Dermis blood vessel endothelial cell (primary cell): Measurements from ENCODE around the gene CBFA2T3. TPM values are rescaled to one million over a fixed set of nuclear protein-coding genes. Genes with fewer than 3 reads are reported as not detected.

Source experiments
- DNase-seq: peaks from one replicate; pipeline ENCODE4 v3.0.0; 2010
- total RNA-seq: library from RNA; depleted of rRNA; stranded (reverse); fragments of >200 nt; gene quantifications from 2 replicates; pipeline ENCODE4 v1.2.3, GENCODE V29; 2014

Gene CBFA2T3
- total RNA-seq, 1 donor from 2014 or later = not detected

DNA sequence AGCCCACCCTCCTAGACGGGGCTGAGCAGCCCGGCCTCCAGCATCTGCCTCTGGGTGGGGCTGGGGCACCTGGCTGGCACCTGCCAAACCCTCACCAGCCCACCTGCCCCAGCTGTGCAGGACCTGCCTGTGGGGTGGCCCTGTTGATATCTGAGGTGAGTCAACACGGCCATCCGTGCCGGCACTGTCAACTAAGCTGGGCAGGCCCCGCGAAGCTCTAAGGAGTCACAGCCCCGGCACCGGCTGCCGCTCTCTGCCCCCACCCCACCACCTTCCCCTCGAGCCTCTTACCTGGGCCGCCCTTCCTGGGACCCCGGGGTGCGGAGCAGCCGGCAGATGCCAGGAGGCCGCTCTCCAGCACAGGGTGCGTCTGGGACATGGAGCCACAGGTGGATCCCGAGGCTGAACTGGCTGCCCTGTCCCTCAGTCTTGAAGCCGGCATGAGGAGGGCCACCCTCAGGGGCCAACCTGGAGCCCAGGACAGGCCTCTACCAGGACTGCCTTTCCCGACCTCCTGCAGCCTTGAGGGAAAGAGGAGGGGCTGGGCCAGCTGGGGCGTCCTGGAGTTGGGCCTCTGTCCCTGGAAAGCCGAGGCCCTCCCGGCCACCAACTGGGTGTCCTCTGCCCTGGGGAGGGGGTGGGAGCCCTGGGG is 515 bp downstream of the CBFA2T3 start:
- DNase-seq = peak; percentile 9

DNA sequence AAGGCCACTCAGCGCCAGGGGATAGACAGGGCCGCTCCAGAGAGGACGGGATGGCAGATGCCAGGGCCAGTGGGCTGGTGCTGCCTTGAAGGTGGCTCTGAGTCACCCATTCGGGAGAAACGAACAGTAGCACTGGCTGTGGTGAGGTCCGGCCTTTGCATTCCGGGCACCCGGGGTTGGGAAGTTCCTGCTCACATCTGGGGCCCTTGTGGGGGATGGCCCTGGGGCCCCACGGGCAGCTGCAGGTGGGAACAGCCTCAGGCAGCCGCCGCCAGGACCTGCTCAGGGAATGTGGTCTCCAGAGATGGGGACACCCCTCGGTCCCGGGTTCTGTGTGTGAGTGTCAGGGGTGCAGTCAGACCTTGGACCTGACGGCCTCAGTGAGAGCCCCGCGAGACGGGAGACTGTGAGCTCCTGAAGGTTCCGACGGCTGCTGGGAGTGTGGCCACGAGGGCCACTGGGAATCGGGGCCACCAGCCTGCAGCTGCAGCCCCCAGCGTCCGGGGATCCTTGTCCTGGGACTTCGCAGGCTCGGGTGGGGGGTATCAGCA is 1.4 kb downstream of the CBFA2T3 start:
- DNase-seq = no peak

DNA sequence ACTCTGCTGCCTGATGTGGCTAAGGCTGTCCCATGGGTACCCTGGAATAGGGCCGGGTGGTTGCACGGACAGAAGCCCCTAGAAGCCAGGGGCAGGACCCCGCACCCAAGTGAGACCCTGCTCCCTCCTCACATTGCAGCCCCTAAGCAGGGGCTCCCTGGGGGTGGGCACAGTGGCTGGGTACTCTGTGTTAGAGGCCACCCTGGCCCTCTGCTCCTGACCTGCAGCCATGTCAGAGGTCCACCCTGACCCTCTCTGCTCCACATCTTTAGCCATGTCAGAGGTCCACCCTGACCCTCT is 2.1 kb downstream of the CBFA2T3 start:
- no peak for DNase-seq

DNA sequence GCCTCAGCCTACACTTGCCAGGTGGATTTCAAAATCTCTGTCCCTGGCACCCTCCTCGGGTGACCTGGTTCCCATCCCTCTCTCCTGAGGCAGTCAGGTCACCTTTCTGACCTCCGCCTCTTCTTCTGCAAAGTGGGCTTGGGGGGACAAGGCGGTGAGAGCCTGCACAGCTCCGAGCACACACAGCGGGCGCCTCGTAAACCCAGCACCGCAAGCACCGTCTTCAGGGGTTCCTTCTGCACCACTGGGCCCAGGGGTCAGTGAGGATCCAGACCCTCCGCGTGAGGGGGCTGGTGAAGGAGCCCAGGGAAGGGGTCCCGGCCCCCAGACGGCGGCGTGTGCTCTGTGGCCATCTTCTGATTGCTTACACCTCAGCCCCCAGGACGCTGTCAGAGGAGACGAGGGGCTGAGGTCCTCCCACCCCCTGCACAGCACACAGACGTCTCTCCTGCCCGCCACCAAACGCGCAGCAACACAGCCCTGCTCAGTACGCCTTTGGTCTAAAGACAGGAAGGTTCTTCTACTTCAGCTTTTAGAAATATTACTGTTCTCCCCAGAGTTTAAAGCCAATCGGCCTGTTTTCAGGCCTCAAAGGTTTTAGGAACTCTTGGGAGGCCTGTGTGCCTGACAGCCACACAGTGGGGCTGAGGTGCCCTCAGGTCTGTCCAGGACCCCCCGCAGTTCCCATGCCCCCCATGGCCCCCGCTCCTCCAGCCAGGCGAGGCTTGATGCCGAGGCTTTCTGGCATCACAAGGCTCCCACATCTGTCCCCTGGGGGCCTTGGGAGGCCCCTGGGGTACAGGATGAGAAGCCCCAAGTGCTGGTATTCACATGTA is 2.7 kb downstream of the CBFA2T3 start:
- DNase-seq = no peak

DNA sequence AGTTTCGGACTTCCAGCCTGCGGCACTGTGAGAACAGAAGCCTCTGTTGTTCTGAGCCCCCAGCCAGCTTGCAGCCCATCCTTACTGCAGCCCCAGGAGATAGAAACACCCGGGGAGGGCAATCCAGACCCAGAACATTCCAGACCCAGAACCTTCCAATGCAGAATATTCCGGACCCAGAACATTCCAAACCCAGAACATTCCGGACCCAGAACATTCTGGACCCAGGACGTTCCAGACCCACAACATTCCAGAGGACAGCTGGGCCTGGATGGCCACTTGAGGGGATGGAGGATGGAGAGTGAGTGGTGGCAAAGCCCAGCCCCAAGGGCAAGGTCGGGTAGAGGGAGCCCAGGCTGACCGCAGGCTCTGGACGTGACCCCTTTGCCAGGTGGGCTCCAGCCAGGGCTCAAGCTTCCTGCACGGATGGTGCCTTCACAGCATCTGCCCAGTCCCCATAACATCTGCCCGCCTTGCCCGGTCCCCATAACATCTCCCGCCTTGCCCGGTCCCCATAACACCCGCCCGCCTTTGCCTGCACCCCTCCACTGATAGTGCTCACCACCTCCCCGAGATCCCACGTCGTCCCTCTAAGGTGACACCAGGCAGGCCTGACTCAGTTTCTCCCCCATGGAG is 3.5 kb downstream of the CBFA2T3 start:
- no peak for DNase-seq

DNA sequence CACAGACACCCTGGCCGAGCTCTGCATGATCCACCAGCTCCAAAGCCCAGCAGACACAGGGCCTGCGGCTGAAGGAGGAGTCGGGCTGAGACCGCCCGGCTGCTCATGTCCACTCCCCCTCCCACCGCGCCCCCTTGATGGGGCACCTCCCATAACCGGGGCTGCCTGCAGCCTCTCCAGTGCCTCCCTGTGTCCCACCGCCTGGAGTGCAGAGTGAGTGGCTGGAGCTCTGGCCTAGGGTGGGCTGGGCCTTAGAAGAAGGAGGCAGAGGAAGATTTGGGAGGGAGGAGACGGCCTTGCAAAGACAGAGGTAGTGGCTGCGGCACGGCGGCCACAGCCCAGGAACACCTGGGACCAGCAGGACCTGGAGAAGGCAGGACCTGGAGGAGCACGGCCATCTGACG is 4.0 kb downstream of the CBFA2T3 start:
- DNase-seq = no peak

DNA sequence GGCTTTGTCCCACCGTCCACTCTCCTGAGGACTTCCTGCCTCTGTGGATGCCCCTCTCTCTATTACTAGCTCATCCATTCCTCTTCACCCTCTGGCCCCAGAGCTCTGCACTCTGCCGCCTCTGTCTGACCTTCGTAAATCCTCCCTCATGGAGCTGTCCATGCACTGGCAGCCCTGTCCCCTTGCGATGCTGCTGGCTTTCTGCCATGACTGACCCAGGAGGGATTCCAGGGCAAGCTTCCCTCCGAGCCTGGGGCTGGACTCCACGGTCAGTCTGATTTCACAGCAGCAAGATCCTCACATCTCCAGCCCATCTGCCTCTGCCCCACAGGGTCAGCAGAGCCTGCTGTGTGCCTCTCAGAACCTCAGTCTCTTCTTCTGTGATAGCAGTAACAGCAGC is 4.7 kb downstream of the CBFA2T3 start:
- DNase-seq = no peak

DNA sequence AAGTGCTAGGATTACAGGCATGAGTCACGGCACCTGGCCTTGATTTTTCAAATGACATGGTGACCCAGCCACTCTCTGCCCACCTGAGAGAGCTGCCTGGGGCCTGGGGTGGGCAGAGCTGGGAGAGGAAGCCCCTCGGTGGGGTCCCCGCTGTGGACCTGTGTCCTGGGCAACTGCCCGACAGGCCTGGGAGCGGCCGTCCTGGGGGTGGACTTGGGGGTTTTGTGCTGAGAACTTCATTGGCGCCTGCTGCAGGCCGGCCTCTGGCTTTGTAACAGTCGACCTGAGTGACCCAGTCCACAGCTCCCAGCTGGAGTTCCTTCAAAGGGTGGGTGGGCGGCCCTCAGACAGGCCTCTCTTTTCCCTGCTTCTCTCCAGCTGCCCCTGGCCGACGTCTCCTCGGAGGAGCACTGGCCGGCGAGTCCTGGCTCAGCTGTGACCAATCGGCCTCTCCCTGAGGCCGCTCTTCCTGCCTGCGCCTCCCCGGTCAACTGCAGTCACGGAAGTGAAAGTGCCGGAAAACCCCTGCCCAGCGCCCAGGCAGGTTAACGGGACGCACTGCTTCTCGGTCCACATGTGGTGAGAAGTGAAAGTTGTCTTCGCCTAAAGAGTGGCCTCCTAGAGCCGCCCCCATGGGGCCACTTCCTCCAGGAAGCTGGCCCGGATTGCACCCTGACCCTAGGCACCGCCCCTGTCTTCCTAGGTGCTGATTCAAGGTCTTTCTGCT is 5.5 kb downstream of the CBFA2T3 start:
- no peak for DNase-seq

DNA sequence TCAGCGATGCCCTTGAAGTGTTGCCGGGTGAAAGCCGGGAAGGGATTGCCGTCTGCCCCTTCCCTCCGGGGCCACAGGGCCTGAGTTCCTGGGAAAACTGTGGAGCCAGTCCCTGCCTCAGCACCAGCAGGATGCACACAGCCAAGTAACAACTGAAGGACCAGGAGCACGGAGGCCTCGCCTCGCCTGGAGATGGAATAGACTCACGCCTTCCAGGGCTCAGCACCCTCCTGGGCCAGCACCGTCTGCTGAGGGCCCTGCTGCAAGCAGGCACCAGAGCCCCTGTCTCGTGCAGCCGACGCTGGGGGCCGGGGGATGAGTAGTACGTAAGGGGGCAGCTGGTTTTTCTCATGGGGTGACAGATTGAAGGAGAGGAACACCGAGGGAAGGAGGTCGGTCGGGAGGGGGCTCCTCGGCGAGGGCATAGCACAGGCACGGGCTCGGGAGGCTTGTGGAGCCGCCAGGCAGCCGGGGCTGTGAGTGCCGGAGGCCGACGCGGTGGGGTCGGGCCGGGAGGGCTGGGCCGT is 6.4 kb downstream of the CBFA2T3 start:
- DNase-seq = no peak

DNA sequence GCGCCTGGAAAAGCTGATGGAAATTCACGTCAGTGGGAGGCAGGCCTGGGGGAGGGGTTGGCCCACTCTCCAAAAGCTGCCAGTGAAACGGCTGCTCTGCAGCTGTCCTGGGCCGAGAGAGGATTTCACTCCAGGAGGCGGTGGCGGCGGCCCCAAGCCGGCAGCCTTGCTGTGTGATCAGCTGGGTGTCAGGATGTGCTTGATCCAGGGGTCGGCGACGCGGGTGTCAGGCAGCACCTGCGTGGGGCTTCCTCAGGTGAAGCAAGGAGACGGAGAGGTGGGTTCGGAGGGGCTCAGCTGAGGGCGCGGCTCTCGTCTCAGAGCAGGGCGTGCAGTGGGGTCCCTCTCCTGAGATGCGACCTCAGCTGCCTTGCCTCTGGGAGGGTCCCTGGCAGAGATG is 7.0 kb downstream of the CBFA2T3 start:
- no peak for DNase-seq

DNA sequence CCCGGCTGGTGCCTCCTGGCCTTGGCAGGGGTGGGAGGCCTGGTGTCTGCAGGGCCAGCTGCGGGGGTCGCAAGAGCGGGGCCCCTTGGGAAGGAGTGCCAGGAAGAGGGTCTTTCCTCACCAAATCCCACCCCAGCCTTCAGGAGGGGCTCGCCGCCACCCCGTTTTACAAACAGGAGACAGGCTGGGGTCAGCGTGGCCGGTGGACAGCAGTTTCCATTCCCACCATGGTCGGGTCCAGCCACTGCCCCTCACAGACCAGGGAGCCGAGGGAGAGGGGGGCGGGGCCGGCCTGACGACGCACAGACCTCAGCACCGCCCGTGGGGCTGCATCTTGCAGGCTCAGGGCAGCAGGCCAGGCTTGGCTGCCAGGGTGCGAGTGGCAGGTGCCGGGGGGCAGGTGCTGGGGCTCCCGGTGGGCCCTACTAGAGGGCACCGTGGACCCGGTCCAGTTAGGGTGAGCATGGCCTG is 7.6 kb downstream of the CBFA2T3 start:
- DNase-seq = no peak

DNA sequence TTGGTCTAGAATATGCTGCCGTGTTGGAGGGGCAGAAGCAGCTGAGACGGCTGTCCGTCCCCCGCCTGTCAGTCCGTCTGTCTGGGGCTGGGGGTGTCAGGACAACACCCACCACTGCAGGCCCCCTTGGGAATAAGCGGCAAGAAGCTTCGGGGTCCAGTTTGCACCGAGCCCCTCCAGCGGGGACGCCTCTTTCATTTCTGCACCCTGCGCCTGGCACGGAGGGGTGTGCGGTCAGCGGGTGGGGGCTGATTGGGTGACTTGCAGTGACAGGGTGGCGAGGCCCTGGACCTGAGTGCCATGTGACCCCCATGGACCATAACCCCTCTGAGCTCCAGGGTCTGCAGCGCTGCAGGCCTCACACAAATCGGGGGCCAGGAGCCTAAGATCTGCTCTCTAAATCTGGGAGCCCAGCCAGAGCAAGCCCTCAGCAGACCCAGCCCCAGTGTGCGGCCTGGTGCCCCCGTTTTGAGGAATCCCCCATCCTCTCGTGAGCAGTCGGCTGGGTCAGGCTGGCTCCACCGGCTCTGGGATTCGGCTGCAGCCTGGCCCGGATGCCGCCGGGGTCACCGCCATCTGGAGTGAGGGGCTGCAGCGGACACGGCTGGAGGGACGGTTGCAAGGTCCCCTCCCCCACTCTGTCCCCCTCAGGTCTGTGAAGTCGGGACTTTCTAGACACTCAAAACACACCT is 8.3 kb downstream of the CBFA2T3 start:
- DNase-seq = no peak

DNA sequence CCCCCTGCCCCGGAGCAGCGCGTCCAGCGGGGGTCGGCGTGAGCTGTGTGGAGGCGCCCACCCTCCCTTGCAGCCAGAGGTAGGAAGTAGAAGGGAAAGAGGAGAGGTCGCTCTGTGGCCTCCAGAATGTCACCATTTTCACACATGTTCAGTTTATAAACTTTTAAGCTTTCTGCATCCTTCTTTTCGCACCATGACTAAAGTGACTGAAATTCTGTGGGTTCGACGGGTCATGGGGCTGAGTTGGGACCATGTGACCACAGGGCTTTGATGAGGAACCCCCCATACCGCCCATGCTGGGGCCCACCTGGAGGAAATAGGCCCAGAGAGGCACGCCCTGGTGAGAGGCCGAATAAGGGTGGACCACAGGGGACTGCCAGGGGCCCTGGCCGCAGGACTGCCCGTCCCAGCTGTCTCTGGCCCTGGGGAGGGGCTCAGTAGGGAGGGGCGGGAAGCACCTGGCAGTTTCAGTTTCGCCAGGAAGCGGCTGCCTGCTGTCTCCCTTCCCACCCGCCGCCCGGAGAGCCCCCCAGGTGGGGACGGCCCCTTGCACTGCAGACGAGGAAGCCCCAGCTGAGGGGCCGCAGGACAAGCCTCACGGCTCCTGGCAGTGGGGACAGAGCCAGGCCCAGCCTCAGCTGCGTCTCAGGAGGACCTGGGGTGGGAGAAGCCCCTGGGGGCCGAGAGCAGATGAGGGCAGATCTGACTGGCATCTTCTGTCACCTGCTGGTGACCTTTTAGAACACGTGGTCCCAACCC is 9.0 kb downstream of the CBFA2T3 start:
- peak; percentile 7 for DNase-seq

DNA sequence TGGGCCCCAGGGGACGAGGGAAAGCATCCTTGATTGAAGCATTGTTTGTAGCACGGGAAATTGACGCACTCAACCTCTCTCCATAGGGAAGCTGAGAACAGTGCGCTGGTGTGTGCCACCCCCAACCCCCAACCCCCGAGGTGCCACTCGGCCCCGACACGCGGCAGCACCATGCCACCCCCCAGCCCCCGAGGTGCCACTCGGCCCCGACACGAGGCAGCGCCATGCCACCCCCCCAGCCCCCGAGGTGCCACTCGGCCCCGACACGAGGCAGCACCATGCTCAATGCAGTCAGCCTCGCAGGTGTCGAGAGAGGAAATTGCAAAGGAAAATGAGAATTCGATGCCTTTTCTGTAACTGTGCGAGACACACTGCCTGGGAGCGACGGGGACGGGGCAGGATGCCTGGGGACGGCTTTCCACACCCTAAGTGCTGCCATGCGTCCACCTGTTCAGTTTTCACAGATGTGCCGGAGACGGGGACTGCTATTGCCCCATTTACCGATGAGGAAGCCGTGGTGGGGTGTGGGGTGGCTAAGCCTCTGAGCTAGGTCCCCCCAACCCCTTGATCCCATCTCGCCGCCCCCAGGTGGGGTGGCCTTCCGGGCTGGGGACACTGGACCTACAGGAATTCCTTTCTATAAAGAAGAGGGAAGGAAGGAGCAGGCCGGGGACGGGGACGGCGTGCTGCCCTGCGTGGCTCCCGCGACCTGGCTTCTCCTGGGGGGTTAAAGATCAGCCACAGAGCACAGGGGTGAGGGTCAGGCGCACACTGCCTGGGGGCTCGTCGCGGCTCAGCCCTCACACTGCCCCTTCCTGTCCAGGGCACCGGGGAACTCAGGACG is 9.8 kb downstream of the CBFA2T3 start:
- DNase-seq = no peak

DNA sequence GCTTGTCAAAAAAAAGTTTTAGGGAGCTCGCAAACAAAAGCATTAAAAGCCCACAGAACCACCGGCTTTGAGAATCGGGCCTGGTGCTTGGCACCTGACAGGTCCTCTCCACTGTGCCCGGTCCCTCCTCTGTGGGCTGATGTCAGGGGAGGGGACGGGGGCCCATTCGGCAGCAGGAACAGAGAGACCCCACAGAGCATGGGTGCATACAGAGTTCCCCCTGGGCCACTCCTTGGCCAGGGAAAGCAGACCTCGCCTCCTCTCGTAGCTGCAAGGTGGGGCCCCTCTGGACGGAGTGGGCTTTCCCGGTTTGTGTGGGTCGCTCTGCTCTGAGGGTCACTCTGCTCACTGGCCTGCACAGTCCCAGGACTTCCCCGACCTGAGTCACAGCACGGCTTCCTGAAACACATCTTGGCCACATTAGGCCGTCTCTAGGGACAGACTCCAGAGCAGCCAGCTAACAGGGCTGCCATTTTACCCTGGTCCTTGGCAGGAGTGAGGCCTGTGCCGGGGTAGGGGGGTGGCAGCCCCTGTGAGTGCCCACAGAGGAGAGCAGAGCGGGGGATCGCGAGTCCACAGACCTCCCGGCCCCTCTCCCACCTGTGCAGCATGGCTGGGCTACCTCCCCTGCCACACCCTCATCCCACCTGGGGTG is 11.1 kb downstream of the CBFA2T3 start:
- DNase-seq = no peak

DNA sequence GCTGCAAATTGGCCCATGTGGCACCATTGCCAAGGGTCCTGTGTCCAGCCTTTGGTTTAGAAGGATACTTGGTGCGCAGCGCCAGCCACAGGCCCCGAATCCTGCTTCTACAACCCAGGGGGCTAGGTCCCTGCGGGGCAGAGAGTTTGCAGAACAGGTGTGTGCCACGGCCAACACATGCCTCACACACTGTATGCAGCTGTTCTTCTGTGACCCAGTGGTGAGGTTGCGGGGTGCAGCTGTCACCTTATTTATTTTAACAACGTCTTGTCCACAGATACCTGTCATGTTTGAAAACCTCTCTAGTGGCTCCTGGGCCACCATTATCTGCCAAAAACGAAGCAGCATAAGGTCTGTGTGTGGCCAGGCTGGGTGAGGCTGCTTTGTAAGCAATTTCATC is 11.6 kb downstream of the CBFA2T3 start:
- DNase-seq = no peak

DNA sequence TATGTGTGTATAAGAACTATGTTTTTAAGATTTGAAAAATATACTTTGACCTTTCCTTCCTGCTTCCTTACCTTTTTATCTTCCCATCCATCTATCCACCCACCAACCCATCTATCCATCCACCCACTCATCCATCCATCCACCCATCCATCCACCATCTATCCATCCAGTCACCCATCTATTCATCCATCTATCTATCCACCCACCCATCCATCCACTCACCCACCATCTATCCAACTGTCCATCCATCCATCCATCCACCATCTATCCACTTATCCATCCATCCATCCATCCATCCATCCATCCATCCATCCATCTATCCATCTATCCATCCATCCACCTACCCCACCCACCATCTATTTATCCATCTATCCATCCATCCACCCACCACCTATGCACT is 12.4 kb downstream of the CBFA2T3 start:
- no peak for DNase-seq

DNA sequence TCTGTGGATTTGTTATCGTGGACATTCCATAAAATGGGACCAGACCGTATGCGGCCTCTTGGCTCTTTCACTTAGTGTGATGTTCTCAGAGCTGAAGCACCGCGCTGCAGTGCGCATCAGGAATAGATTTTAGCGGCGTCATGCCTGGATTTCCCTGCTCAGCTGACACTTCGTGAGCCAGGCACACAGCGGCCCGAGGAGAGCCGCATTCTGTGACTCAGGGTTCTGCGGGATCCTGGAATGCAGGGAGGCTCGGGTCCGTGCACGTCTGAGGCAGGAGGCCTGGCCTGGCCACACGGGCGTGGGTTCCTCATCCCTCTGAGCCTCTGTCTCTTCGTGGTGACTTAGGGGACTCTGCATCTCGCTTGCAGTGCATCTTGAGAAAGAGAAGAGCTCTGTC is 13.4 kb downstream of the CBFA2T3 start:
- DNase-seq = no peak

DNA sequence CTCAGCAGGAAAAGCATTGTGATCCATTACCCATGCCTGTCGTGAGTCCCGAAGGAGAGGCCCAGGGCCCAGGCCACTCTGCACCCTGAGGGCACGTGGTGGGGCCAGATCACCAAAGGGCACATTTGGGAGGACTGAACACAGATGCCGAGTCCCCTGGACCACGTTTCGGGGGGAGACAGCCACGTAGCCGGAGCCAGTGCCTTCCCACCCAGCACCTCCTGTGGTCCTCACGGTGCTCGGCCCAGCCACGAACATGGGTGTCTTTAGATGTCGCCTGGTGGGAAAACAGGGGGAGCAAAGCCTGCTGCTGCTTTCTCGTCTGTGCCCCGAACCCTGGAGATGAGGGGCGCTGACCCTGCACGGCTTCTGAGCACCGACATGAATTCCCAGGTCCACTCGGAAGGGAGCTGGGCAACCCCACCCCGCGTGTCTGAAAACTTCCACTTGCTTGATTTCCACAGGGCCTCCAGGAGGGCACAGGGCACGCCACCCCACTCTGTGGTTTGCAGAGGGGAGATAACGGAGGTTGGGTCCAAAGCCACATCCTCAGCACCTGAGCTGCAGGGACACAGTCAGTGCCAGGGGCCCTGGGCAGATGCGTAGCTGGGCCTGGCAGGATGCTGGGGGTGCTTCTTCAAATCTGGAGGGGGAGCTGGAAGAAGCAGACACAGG is 14.4 kb downstream of the CBFA2T3 start:
- no peak for DNase-seq
